22Rv1 (cell line): ENCODE results near the gene PBX2.

Experiments
- H3K27ac ChIP-seq: fragments of 450-650 bp; 2 replicates; pipeline ENCODE4 v1.5.1; 2017
- ZFX ChIP-seq: fragments of 450-650 bp; IDR thresholded peaks from 2 replicates; pipeline ENCODE4 v1.6.1; 2017; ENCODE audit warnings: antibody characterized with exemption, borderline replicate concordance
- TF ChIP-seq, protein P1 (sequence below): fragments of 450-650 bp; IDR thresholded peaks from 2 replicates; pipeline ENCODE4 v1.5.1; 2017; ENCODE audit warnings: mild to moderate bottlenecking

PBX2 gene

DNA sequence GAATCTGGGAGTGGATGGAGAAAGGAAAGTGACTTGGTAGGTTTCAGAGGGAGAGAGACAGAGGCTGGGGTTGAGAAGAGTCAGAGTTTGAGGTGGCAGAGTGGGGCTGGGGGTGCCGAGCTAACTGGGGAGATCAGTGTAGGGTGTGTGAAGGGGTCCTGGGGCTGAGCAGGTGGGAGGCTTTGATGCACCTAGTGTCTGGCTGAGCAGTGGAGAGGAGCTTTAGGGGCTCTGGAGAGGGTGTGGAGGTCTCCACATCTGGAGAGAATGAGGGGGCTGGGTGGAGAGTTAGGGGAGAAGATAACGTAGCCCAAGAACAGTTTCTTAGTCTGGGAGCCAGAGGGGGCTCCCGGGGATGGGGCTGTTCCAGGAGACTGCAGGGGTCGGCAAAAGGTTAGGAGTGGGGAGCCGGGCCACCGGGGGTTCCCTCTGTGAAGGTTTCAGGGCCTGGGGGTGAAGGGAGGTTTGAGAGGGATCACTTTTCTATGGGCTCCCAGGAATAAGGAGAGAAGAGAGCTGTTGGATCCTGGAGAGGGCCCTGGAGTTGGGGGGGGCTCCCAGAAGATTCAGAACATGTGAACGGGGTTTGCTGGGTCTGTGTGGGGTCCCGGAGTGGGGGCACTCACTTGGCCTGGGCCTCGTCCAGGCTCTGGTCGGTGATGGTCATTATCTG, 797 bp downstream of the PBX2 start:
- TF ChIP-seq ZFX: no peak
- TF ChIP-seq, protein P1, sequence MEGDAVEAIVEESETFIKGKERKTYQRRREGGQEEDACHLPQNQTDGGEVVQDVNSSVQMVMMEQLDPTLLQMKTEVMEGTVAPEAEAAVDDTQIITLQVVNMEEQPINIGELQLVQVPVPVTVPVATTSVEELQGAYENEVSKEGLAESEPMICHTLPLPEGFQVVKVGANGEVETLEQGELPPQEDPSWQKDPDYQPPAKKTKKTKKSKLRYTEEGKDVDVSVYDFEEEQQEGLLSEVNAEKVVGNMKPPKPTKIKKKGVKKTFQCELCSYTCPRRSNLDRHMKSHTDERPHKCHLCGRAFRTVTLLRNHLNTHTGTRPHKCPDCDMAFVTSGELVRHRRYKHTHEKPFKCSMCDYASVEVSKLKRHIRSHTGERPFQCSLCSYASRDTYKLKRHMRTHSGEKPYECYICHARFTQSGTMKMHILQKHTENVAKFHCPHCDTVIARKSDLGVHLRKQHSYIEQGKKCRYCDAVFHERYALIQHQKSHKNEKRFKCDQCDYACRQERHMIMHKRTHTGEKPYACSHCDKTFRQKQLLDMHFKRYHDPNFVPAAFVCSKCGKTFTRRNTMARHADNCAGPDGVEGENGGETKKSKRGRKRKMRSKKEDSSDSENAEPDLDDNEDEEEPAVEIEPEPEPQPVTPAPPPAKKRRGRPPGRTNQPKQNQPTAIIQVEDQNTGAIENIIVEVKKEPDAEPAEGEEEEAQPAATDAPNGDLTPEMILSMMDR: no peak
- peak overlapping the region; percentile 87 for H3K27ac ChIP-seq

DNA sequence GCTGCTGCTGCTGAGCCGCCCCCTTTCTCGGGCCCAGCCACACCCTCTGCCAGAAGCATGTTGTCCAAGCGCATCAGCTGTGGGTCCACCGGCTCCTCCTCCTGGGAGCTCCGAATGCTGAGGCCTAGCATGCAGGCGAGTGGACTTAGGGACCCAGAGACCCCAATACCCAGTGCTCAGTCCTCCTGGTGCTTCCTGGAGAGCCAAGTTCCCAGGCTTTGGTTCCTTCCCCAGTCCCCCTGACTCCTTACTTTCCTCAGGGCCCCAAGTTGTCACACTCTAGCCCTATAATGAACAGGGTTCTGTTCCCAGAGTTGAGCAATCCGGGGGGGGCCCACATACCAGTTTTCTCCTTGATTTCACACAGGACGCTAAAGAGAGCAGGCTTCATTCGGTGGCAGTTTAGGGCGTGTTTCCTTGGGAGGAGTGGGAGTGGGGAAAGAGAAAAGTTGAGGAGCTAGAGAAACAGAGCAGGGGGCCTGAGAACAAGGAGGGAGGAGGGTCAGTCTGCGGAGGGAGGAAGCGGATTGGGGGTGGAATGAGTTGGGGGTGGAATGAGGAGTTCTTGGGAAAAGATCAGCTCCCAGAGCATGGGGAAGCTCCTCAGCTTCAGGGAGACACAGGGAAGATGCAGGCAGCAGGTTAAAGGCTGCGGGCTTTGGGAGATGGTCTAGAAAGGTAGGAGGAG, 1.5 kb downstream of the PBX2 start:
- TF ChIP-seq, protein P1: no peak
- TF ChIP-seq ZFX: no peak
- H3K27ac ChIP-seq: peak overlapping the region; percentile 87

DNA sequence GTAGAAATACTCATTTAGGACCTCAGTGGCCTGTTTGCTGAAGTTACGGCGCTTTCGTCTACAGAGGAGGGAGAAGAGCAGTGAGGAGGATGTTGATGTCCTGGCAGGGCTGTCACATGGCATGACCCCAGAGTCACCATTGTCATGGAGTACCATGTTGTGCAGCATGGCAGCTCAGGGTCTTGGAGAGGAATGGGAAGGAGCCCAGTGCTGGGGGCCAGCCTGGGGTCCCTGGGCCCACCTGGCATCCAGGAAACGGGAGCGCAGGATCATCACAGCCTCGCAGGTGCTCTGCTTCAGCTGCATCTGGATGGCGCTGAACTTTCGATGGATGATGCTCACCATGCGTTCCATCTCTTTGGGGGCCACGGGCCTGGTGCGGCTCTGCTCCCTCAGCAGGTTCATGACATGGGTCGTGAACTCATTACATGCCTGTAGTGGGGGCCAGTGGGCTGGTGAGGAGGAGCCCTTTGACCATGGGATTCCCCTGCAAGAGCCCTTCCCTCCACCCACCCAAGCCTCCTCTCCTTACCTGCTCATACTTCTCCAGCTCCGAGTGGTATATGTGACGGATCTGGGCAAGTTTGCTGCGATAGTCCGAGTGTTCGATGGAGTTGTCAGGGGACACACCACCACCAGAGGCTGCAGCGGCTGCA, 2.1 kb downstream of the PBX2 start:
- peak overlapping the region; percentile 87 for H3K27ac ChIP-seq

DNA sequence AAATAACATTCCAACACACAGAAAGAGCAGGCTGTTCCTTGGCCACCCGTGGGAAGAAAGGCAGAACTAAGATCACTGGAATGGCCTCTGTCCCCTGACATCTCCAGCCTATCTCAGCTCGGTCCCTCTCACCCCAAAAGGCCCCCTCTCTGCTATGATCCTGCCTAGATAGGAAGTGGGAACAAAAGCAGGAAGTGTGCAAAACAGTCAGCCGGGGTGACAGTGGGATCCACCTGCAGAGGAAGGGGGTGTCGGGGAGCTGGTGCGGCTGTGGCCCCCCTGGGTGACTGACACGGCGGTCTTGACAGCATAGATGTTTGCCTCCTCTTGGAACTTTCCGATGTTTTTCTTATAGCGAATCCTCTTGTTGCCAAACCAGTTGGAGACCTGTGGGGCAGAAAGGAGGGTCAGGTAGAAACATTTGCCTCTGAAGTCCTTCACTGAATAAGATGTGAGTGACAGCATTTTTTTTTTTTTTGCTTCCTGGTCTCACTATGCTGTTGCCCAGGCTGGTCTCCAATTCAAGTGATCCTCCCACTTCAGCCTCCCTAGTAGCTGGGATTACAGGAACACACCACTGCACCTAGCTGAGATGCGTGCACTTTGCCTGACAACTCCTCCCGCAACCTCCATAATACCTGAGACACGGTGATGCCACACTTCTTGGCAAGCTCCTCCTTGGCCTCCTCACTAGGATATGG, 2.8 kb downstream of the PBX2 start:
- H3K27ac ChIP-seq: peak overlapping the region; percentile 87
- TF ChIP-seq, protein P1: no peak
- TF ChIP-seq ZFX: no peak

DNA sequence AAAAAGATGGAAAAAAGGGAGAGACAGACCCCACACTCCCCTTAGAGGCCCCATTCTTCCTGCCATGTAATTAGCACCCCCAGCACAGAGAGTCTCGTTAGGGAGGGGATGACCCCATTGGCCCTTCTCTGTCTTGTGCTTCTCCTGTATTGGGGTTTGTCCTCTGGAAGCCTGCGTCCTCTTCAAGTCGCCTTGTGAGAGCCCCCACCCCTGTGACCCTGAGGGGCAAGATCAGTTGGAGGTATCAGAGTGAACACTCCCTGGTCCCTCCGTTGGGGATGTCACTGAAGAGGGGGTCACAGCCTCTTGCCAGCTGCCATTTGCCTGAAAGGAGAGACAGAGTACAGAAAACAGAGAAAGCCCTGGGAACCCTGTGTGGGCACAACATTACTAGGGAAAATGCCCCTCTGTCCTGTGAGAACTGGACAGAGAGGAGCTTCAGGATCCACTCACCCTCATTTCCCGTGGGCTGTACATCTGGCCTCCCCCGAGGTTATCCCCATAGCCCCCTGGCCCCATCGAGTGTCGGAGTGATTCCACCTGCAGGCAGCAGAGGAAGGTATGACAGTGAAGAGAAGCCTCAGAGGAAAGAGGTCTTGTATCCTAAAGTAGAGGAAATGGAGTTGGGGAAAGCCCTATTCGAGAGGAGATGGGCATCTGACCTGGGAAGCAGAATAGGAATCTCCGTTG, 3.7 kb downstream of the PBX2 start:
- H3K27ac ChIP-seq: peak overlapping the region; percentile 87

DNA sequence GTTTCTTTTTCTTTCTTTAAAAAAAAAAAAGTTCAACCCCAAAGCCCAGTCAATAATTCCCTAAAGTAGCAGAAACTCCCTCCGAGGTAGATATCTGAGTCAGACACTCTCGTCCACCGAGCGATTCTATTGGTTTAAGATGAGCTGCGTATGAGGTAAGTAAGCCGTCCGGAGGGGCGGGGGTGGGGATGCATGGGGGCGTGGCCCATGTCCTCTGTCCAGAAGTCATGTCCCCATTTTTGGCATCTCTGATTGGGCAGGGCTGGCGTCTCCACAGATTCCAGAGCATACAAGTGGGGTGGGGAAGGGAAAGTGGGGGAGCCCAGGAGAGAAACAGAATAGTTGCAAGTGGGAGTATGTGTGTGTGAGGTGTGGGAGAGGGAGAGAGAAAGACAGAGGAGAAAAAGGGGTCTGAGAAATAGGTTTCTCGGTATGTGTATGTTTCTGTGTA, 4.3 kb downstream of the PBX2 start:
- H3K27ac ChIP-seq: peak overlapping the region; percentile 87

DNA sequence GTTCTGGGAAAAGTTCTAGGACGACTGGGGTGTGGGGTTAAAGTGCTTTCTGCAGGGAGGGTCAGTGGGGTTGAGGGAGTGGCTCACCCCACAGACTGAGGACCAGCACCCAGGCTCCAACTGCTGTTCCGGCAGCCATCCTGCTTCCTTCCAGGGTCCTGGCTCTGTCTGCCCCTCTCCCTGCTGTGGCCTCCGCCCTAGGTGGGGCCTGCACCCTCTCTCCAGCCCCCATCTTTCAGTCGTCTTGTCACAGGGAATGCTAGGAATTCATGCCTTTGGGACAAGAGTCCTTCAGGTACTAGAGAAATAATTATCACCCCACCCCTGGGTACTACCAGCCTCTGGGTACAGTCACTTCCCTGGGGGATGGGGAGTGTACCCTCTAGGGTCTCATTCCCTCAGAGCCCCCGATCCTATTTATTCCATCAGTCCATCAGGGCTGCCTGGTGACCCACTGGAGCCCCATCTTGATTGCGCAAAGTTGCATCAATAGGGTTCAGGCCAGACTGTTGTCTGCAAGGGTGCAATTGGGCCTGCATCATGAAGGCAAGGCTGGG, 5.8 kb downstream of the PBX2 start, which contains the start of gene AGER:
TSS of gene AGER (minus strand) at position 170 of the 557 bp plus-strand sequence. CDS start at position 139, 31 bp downstream.
- H3K27ac ChIP-seq: peak within 1 kb of the TSS; percentile 29; the same call in 1 of the 2 replicates
- TF ChIP-seq, protein P1: no peak
- no peak for TF ChIP-seq ZFX

DNA sequence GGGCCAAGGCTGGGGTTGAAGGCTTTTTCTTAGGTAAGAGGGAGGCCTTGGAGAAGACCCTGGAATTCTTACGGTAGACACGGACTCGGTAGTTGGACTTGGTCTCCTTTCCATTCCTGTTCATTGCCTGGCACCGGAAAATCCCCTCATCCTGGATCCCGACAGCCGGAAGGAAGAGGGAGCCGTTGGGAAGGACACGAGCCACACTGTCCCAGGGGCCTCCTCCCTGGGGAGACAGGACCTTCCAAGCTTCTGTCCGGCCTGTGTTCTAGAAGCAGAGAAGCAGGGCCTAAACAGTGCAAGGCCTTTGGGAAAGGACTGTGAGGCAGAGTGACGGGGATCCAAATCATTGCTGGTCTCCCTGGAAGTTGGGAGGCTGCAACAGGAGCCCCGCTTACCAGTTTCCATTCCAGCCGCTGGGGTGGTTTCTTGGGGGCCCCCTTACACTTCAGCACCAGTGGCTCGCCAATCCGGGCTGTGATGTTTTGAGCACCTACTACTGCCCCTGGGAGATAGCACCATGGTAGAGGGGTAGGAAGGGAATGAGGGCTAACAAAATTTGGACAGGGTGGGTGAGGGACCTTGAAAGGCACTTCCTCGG, 6.4 kb downstream of the PBX2 start:
- no peak for TF ChIP-seq ZFX
- TF ChIP-seq, protein P1: no peak
- H3K27ac ChIP-seq: 0 out of 2 replicates have a peak overlapping the region, but pooled peaks have one; percentile 29
